T-helper 1 cell treated with Interleukin-12 subunit alpha and Interleukin-12 subunit beta and Interleukin-4 antibody, amounts not matched to agents 30 μg/mL and 1 μg/mL, for 36 hours (primary cell): Measurements from ENCODE around the gene MINDY2.
"Not testable (repeated sequence)": the region's sequence is repeated elsewhere in the genome, so short reads cannot be mapped to it uniquely, and the experiment has no call there.

Experiments used
- H3K27ac Mint-ChIP-seq: one replicate; pipeline ENCODE4 v1.8.0; 2021; ENCODE audit warnings: mild to moderate bottlenecking, mixed read lengths
- H3K27me3 Mint-ChIP-seq: one replicate; pipeline ENCODE4 v1.8.0; 2021; ENCODE audit warnings: low read depth, mixed read lengths
- H3K36me3 Mint-ChIP-seq: one replicate; pipeline ENCODE4 v1.8.0; 2021; ENCODE audit warnings: low read depth, mixed read lengths
- H3K4me1 Mint-ChIP-seq: one replicate; pipeline ENCODE4 v1.8.0; 2021; ENCODE audit warnings: low read depth, mixed read lengths
- H3K4me3 Mint-ChIP-seq: one replicate; pipeline ENCODE4 v1.8.0; 2021; ENCODE audit warnings: mild to moderate bottlenecking, moderate library complexity, mixed read lengths
- H3K9me3 Mint-ChIP-seq: one replicate; pipeline ENCODE4 v1.8.0; 2021; ENCODE audit warnings: mixed read lengths

MINDY2 gene

DNA sequence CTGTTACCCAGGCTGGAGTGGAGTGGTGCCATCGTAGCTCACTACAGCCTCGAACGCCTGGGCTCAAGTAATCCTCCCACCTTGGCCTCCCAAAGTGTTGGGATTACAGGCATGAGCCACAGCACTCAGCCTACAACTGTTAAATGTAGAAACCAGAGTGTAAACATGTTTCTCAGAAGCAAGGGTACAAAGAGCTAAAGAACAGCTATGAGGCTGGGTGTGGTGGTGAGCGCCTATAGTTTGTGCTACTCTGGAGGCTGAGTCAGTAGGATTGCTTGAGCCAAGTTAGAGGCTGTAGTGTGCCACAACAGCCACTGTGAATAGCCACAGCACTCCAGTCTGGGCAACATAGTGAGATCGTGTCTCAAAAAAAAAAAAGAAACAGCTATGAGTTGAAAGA is 4.8 kb upstream of the MINDY2 start:
- Mint-ChIP-seq H3K36me3 (peaks cover 2% of the 10 kb centered on the region), H3K4me1 (peaks cover 13% of the 10 kb centered on the region), H3K9me3 (peaks cover 9% of the 10 kb centered on the region), H3K4me3 (no peak overlapping the region), H3K27me3 (peaks cover 11% of the 10 kb centered on the region), H3K27ac (no peak overlapping the region)

DNA sequence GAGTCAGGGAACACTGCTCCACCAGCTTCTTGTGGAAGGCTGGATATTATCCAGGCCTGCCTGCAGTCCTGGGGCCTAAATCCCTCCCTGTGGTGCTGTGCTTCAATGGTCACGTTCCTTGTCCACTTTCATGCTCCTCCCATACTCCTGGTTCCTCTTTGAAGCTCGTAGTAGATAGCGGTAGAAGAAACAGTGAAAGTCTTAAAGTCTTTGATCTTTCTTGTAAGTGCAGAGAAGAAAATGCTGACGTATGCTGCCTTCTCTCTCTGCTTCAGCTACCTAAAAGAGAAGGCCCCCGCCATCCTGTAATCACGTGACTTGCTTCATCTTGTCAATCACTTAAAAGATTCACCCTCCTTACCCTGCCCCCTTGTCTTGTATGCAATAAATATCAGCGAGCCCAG is 2.5 kb upstream of the MINDY2 start:
- not testable (repeated sequence) for H3K27ac Mint-ChIP-seq, H3K27me3 Mint-ChIP-seq, H3K36me3 Mint-ChIP-seq, H3K4me3 Mint-ChIP-seq, H3K9me3 Mint-ChIP-seq
- peaks cover 19% of the 10 kb centered on the region for H3K4me1 Mint-ChIP-seq

DNA sequence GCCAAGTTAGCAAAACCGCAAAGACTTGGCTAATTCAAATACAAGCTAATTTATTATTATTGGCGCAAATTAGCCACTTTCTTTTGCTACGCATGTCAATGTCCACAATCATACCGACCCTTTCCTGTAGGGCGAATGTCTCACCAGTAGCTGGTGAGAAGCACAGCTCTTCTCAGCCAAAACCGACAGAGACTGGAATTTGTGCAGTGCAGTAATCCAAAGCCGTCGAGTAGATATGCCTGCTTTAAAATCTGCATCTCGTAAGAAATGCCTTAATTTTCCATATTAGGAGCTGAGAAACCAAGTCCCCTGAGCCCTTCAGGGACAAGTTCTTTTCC is 614 bp upstream of the MINDY2 start:
- H3K4me1 Mint-ChIP-seq: peaks cover 19% of the 10 kb centered on the region
- peaks cover 2% of the 10 kb centered on the region for H3K36me3 Mint-ChIP-seq
- H3K9me3 Mint-ChIP-seq: no peaks in the 10 kb centered on the region
- H3K27me3 Mint-ChIP-seq: no peaks in the 10 kb centered on the region
- H3K4me3 Mint-ChIP-seq: no peak overlapping the region
- H3K27ac Mint-ChIP-seq: peak overlapping the region; percentile 83

DNA sequence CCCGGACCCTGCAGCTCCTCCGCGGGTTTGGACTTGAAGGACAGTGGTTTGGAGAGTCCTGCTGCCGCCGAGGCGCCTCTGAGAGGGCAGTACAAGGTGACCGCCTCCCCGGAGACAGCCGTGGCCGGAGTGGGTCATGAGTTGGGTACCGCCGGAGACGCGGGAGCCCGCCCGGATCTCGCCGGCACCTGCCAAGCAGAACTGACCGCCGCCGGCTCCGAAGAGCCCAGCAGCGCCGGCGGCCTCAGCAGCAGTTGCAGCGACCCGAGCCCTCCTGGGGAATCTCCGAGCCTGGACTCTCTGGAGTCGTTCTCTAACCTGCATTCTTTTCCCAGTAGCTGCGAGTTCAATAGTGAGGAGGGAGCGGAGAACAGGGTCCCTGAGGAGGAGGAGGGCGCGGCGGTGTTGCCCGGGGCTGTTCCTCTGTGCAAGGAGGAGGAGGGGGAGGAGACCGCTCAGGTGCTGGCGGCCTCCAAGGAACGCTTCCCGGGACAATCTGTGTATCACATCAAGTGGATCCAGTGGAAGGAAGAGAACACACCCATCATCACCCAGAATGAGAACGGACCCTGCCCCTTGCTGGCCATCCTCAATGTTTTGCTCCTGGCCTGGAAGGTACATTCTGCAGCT is 634 bp downstream of the MINDY2 start:
- no peaks in the 10 kb centered on the region for H3K27me3 Mint-ChIP-seq
- H3K9me3 Mint-ChIP-seq: no peaks in the 10 kb centered on the region
- peak overlapping the region; percentile 81 for H3K27ac Mint-ChIP-seq
- H3K4me1 Mint-ChIP-seq: peaks cover 19% of the 10 kb centered on the region
- H3K4me3 Mint-ChIP-seq: no peak overlapping the region
- H3K36me3 Mint-ChIP-seq: peaks cover 2% of the 10 kb centered on the region

DNA sequence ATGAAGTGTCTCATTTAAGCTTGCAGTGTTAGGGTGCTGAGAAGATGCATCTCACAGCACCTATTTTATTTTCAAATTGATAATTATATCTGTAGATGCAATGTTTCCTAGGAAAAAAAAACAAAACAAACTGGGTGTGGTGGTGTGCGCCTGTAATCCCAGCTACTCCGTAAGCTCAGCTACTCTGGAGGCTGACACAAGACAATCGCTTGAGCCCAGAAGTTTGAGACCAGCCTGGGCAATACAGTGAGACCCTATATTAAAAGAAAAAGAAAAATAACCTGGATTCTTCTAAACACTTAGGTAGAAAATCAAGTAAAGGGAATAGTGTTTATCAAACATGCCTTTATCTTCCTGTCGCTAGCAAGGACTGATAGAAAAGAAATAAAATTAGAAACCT is 1.9 kb downstream of the MINDY2 start:
- Mint-ChIP-seq H3K4me3 (no peak overlapping the region), H3K27me3 (no peaks in the 10 kb centered on the region), H3K36me3 (peaks cover 5% of the 10 kb centered on the region), H3K27ac (no peak overlapping the region), H3K9me3 (no peaks in the 10 kb centered on the region), H3K4me1 (peaks cover 24% of the 10 kb centered on the region)

DNA sequence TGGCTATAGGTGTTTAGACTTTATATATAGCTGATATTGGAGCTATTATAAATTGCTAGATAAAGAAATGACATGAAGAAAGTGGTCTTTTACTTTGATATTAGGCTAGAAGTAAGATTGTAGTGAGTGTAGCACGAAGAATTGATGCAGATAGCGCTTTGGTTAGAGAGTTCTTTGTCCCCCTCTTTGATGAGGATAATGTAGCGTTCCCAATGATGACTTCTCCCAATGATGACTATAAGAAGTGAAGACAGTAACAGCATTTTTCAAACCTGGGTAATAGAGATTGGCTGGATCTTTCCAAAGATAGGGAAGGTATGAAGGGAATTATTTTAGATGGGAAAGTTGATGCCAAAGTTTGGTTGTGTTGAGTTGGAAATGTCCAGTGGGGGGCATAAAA is 4.3 kb downstream of the MINDY2 start:
- H3K27me3 Mint-ChIP-seq: no peaks in the 10 kb centered on the region
- no peak overlapping the region for H3K27ac Mint-ChIP-seq
- peaks cover 13% of the 10 kb centered on the region for H3K4me1 Mint-ChIP-seq

DNA sequence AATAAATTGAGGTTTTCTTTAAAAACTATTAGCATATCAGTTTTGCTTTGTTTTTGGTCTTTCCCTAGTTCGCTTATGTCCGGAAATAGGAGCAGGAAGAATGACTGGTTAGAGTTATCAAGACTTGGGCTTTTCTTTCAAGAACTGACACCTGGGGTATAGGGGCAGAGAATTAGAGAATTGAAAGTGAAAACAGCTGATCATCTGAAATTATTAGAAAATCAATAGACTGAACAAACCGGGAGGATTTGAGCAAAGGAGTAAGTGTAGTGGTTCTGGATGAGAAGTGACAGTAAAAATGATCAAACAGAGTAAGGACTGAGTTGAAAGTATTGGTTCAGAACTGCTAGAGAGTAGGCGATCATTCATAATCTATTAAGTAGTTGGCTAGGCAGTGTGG is 6.0 kb downstream of the MINDY2 start:
- Mint-ChIP-seq H3K4me3 (no peak overlapping the region), H3K9me3 (no peaks in the 10 kb centered on the region), H3K27me3 (no peaks in the 10 kb centered on the region), H3K27ac (no peak overlapping the region), H3K36me3 (peaks cover 6% of the 10 kb centered on the region), H3K4me1 (peaks cover 14% of the 10 kb centered on the region)

More for the DNA sequence above, 4.3 kb downstream of the MINDY2 start:
- Mint-ChIP-seq H3K4me3 (no peak overlapping the region), H3K9me3 (no peaks in the 10 kb centered on the region), H3K36me3 (peaks cover 6% of the 10 kb centered on the region)

DNA sequence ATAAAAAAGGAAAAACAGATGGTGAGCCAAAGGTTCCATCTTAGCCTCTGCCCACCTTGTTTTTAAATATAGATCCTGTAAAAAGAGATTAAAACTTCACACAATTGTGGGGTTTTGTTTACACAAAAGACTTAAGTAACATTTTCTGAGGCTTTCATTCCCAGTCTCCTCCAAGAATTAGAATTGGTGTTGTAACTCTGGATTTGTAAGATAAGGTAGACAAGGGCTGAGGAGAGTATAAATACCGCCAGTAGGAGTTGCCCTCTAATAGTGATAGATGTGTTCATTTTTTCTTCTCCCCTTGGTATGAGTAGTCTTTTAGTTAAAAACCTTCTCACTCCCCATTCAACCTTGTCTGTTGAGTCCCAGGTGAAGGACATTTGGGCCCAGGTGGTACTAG is 8.5 kb downstream of the MINDY2 start:
- peaks cover 7% of the 10 kb centered on the region for H3K36me3 Mint-ChIP-seq
- no peaks in the 10 kb centered on the region for H3K9me3 Mint-ChIP-seq
- H3K27me3 Mint-ChIP-seq: no peaks in the 10 kb centered on the region
- no peak overlapping the region for H3K4me3 Mint-ChIP-seq
- H3K4me1 Mint-ChIP-seq: peaks cover 11% of the 10 kb centered on the region
- no peak overlapping the region for H3K27ac Mint-ChIP-seq

DNA sequence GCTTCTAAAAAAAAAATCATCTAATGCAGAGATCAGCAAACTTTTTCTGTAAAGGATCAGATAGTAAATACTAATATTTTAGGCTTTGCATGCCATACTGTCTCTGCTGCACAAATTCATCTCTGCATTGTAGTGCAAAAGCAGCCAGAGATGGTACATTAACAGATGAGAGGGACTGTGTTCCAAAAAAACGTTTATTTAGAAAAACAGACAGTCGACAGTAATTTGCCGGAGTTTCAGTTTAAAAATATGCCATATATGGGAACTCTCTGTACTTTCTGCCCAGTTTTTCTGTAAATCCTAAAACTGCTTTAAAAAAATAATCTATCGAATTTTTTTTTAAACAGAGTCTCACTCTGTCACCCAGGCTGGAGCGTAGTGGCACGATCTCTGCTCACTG is 14.3 kb downstream of the MINDY2 start:
- H3K27ac Mint-ChIP-seq: no peak overlapping the region
- peaks cover 10% of the 10 kb centered on the region for H3K36me3 Mint-ChIP-seq
- no peaks in the 10 kb centered on the region for H3K27me3 Mint-ChIP-seq
- H3K4me3 Mint-ChIP-seq: no peak overlapping the region
- H3K4me1 Mint-ChIP-seq: peaks cover 6% of the 10 kb centered on the region
- no peaks in the 10 kb centered on the region for H3K9me3 Mint-ChIP-seq

DNA sequence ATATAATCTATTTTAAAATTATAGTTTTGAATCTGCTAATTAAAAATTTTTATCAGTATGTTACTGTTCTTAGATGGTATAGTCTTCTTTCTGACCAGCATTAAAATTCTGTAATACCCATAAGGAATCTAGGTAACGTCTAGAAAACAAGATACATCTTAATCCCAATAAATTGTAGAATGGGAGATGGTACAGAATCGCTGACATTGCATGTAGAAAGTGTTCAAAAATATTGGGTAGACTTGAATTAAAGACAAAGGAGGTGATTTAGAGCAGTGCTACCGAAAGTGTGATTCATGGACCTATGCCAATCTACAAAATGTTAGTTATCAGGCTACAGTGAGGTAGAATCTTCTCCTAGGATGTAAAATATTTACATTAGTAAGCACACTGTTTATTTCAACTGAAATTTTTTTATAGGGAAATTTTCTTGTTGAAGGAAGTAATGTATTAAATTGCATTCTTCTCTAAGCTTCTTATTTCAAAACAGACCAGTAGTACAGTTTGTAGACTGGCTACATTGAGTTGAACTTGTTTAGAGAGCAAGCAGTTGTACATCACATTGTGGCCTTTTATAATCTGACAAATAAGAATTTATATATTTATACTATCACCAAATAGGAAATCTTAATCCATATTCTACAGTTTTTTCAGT is 17.1 kb downstream of the MINDY2 start:
- Mint-ChIP-seq H3K36me3 (peaks cover 16% of the 10 kb centered on the region), H3K4me1 (no peaks in the 10 kb centered on the region), H3K27ac (no peak overlapping the region), H3K4me3 (no peak overlapping the region), H3K27me3 (no peaks in the 10 kb centered on the region), H3K9me3 (no peaks in the 10 kb centered on the region)

DNA sequence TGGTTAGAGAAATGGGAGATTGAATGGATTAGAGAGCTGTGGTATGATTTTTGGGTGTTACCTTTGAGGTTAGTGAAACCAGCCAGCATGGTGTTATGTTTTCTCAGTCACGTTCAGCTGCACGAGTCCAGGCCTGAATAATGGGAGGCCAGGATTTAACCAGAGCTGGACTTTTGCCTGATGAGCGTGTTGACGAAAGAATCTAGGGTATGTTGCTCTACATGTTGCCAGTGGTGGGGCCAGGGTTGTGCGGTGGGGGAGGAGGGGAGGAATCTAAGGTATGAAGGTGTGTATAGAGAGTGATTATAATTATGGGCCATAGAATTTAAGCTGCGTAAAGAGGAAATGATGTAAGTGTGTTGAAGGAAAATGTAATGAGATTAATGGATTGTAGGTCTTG is 22.8 kb downstream of the MINDY2 start:
- no peak overlapping the region for H3K27ac Mint-ChIP-seq
- H3K9me3 Mint-ChIP-seq: no peaks in the 10 kb centered on the region
- no peak overlapping the region for H3K4me3 Mint-ChIP-seq
- H3K27me3 Mint-ChIP-seq: no peaks in the 10 kb centered on the region
- H3K4me1 Mint-ChIP-seq: peaks cover 11% of the 10 kb centered on the region
- H3K36me3 Mint-ChIP-seq: peaks cover 18% of the 10 kb centered on the region

DNA sequence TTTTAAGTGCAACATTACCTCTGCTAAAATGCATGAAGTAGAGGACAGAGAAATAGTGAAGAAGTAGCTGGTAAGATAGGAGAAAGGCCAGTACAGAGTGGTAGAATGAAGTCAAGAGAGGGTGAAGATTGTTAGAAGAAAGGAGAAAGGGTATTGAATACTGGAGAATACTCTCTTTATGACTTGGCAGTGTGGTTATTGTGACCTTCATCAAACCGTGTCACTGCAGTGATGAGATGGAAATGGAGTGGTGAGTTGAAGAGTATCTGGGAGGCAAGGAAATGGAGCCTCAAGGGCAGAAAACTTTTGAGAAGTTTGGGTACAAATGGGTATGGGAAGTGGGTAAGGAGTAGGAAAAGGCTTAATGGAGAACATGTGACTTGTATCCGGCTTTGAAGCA is 24.7 kb downstream of the MINDY2 start:
- Mint-ChIP-seq H3K4me3 (no peak overlapping the region), H3K4me1 (peaks cover 14% of the 10 kb centered on the region), H3K9me3 (no peaks in the 10 kb centered on the region), H3K27me3 (no peaks in the 10 kb centered on the region), H3K27ac (peak overlapping the region; percentile 1), H3K36me3 (peaks cover 11% of the 10 kb centered on the region)

DNA sequence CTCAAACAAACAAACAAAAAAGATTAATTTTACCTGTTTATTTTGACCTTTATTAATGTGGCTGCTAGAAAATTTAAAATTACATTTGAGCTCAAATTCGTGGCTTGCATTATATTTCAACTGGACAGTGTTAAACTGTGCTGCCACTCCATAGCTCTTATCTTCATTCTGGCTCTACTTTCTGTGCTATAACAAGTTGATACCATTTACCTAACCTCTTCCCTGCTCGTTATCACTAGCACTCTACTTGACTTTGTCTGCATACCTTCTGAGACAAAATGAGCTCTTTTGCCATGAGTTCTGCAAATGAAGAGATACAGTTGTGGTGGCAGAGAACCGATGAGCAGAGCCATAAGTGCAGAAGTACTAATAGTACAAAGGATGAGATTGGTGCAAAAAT is 26.4 kb downstream of the MINDY2 start:
- Mint-ChIP-seq H3K36me3 (peaks cover 12% of the 10 kb centered on the region), H3K27ac (no peak overlapping the region), H3K4me3 (no peak overlapping the region), H3K4me1 (peaks cover 14% of the 10 kb centered on the region), H3K27me3 (no peaks in the 10 kb centered on the region), H3K9me3 (no peaks in the 10 kb centered on the region)

DNA sequence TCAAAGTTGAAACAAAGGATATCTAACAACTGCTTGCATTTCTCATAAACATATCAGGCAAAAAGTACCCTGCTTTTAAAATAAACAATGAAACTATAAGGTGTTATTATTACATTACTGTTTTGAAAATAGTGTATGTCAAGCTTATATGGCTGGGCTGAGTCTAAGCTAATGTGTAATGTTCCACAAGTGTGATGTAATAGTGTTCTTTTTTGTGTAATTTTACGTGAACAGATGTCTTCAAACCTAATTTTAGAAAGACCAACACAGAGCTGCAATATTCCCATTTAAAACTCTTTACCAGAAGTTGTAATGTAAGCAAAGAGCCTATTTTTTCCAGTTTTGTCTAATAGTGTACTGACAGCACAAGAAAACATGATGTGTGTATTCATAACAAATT is 34.0 kb downstream of the MINDY2 start:
- H3K36me3 Mint-ChIP-seq: peaks cover 11% of the 10 kb centered on the region
- H3K27ac Mint-ChIP-seq: no peak overlapping the region
- H3K4me1 Mint-ChIP-seq: peaks cover 3% of the 10 kb centered on the region
- H3K27me3 Mint-ChIP-seq: no peaks in the 10 kb centered on the region
- H3K9me3 Mint-ChIP-seq: no peaks in the 10 kb centered on the region
- H3K4me3 Mint-ChIP-seq: no peak overlapping the region

DNA sequence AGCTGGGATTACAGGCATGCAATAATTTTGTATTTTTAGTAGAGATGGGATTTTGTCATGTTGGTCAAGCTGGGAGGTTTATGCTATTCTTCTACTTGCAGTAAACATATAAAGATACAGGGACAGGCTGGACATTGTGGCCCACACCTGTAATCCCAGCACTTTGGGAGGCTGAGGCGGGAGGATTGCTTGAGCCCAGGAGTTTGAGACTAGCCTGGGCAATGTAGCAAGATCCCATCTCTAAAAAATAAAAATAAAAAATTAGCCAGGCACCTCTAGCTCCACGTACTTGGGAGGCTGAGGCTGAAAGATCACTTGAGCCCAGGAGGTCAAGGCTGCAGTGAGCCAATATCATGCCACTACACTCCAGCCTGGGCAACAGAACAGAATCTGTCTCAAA is 52.2 kb downstream of the MINDY2 start:
- H3K27ac Mint-ChIP-seq, H3K9me3 Mint-ChIP-seq, H3K36me3 Mint-ChIP-seq, H3K4me3 Mint-ChIP-seq, H3K4me1 Mint-ChIP-seq, H3K27me3 Mint-ChIP-seq: not testable (repeated sequence)

DNA sequence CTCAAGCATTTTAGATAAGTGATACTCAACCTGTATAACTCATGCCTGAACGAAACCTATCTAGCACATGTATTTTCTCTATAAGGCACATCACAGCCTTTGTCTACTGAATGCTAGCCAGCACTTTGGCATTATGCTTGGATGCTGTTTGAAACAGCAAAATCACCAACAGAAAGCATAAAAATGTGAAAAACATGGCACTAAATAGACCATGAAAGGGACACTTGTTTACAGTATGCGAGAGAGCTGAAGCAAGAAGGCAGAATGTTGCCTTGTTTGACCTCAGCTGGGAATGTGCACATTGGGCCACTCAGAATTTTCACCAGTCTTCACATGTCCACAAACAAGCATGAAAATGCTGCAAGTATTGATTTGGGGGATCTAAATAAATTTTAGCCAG is 59.5 kb downstream of the MINDY2 start:
- H3K4me3 Mint-ChIP-seq: no peak overlapping the region
- H3K27ac Mint-ChIP-seq: no peak overlapping the region
- no peaks in the 10 kb centered on the region for H3K9me3 Mint-ChIP-seq
- no peaks in the 10 kb centered on the region for H3K27me3 Mint-ChIP-seq
- no peaks in the 10 kb centered on the region for H3K4me1 Mint-ChIP-seq
- H3K36me3 Mint-ChIP-seq: peaks cover 15% of the 10 kb centered on the region
